NCI-H446 (cell line): ENCODE data around the gene PCGF3.

Source experiments
- DNase-seq, 2 experiments: peaks; one replicate each; lab custom pipeline; 2025; lab: John Stamatoyannopoulos, UW

Gene PCGF3

DNA sequence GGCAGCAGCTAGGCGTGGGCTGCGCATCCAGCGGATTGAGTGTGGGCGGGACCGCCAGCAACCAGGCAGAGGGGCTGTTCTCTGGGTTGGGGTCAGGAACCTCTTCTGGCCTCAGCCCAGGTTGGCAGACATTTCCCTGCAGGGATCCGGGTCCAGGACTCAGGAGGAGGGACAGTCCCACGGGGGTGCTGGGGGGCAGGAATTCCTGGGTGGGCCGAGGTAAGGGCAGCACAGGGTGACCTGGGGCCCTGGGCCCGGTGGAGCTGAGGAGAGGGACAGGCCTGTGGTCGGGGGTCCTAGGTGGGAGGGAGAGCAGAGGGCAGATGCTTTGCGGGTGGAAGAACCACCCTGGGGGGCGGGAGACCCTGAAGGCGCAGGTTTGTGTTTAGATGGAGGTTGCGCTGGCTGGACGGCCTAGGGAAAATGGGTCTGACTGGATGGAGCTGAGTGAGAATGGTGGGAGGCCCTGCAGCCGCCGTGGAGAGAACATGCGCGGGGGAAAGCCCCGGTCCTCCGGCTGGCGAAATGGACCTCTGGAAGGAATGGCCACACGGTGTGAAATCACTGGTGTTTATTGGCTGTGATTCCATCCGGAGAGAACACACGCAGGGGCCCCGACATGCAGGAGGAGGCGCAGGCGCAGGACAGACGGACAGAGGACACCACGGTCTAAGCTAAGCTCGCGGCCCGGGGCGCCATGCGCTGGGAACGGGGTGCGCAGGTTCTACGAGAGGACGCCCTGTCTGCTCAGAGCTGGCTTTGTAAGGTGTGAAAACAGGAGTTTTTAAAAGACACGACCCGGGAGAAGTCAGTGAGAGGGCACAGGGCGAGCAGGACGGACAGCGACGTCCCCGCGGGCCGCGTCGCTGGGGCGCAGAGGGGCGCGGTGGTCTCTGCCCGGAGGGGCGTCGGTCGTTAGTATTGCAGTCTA, 79.0 kb downstream of the PCGF3 start:
- no peak for DNase-seq

DNA sequence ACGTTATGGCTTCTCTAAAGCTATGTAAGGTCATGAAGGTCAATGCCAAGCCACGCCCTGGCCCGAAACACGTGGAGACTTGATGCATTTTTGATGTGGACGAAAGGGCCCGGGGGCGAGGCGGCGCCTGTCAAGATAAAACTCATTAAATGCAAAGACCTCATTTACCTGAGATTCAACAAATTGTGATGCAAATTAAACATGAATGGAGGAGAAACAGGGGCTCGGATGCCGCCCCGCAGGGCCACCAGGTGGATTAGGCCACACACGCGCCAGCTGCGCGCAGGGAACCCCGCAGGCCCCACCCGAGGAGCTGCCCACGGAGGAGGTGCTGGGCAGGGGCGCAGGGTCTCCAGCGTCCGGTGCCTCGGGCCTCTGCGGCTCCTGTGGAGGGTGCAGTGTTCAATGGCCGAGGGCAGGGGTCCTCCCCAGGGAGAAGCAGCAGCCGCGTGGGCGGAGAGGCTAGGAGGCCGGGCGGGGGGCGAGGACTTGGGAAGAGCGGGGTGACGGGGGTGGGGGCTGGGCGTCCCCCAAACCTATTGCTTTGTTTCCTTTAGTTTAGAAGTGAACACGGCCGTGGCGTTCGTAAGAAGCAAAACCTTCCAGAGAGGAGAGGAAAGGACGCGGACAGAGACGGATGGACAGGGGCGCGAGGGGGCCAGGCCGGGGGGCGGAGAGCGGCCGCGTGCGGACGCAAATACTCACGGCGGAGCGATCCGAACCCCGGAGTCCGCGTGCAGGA, 79.9 kb downstream of the PCGF3 start:
- no peak for DNase-seq

DNA sequence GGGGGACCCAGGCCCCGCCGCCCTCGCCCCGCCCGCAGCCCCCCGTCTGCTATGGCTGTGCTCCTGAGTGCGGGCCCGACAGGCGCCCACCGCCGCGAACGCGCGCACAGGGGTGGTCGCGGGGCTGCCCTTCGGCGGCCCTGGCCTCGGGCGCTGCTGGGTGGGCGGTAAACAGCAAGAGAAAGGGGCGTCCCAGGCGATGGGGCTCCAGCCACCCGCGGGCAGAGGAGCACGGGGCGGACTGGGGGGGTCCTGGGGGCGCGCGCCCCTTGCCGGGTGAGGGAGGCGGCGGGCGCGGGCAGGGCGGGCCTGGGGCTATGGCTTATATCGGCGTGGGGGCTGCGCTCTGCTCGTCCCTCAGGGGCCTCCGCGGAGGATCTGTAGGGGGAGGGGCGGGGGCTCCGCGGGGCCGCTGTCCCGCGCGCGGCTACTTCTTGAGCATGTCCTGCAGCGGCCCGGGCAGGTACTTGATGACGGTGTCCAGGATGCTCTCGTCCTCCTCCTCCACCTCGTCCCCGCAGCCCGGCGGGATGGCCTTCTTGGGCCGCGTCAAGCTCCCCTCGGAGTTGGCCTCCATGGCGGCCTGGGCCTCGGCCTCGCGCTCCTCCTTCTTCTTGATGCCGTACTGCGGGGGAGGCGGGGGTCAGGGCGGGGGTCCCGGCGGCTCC, 80.6 kb downstream of the PCGF3 start:
- DNase-seq, result no peak

DNA sequence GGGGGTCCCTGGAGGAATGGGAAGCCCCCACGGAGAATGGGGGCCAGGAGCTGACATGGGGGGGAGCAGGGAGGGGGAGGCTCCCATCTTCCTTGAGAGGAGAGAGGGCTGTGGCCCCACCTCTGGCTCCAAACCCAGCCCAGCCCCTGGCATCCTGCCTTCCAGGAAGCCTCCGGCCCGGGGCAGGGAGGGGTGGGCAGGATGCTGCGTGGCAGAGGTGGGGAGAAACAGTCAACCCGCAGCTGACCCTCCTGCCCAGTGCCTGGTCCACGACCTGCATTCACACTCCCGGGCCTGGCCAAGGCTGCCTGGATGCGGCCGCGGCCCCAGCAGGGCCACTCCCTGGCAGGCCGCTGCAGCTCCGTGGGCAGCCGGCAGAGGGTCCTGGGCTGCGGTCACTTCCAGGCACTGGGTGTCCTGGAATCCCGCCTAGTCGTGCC, 81.2 kb downstream of the PCGF3 start:
- no peak for DNase-seq

DNA sequence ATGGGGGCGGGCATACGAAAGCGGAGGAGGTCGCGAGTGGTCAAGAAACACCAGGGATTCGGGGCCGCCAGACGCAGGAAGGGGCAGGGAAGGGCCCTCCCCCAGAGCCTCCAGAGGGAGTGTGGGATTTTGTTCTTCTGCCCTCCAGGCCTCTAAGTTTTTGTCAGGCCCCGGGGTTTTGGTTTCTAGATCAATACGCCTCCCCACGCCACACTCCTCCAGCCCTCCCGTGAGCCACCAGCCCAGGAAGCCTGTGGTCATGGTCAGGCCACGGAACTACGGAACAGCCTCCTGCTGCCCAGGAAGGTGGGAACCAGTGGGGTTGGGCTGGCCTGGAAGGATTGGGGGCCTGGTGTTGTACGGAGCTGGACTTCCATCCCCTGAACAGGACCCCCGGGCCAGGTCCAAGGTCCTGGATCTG, 81.9 kb downstream of the PCGF3 start:
- DNase-seq, result no peak

DNA sequence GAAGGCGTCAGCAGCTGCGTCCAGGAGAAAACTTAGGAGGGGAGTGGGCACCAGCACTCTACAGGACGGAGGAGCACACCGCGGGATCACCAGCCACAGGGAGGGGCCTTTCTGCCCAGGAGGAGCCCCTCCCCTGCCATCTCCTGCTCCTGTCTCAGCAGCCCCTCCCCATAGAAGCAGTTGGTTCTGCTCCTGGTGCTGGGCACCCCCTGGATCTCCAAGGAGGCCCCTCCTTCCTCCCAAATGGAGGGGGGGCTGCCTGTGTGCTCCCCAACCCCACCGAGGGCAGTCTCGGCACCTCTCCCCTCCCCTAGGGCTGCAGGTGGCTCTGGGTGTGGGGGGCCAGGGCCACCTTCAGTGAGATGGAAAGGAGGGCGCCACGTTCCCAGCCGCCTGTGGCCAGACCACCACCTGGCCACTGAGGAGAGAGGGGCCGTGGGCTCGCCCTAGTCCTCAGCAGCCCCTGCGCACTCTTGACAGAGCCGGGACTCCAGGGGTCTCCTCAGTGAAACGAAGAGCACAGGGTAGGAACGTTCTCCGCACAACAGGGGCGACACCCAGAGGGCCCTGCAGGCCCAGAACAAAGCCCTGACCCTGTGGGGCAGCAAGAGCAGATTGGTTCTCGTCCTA, 82.5 kb downstream of the PCGF3 start:
- DNase-seq, result no peak

DNA sequence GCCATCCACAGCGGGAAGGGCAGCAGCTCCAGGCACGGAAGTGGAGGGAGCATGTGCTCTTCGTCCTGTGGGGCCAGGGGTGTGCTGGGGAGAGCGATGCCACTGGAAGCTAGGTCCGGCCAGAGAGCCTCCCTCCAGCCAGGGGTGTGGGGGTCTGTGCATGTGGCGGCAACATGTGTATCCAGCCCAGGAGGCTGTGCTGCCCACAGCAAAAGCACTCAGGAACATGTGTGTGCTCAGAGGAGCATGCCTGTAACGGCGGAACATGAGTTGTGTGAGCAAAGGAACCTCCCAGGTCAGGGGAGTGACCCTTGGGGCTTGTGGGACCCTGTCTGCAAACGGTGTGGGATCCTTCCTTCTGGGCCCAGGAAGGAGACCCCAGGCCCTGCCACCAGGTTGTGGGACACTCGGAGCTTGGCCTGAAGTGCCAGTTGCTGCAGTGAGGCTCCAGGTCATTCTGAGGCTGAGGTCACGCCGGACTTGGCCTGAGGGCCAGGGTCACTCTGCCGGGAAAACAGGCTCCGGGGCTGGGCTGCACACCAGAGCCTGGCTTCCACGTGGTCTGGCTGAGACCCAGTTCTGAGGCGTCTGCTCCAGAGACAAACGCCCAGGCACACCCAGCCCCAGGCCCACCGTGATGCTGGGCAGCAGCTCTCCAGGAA, 83.1 kb downstream of the PCGF3 start:
- no peak for DNase-seq

DNA sequence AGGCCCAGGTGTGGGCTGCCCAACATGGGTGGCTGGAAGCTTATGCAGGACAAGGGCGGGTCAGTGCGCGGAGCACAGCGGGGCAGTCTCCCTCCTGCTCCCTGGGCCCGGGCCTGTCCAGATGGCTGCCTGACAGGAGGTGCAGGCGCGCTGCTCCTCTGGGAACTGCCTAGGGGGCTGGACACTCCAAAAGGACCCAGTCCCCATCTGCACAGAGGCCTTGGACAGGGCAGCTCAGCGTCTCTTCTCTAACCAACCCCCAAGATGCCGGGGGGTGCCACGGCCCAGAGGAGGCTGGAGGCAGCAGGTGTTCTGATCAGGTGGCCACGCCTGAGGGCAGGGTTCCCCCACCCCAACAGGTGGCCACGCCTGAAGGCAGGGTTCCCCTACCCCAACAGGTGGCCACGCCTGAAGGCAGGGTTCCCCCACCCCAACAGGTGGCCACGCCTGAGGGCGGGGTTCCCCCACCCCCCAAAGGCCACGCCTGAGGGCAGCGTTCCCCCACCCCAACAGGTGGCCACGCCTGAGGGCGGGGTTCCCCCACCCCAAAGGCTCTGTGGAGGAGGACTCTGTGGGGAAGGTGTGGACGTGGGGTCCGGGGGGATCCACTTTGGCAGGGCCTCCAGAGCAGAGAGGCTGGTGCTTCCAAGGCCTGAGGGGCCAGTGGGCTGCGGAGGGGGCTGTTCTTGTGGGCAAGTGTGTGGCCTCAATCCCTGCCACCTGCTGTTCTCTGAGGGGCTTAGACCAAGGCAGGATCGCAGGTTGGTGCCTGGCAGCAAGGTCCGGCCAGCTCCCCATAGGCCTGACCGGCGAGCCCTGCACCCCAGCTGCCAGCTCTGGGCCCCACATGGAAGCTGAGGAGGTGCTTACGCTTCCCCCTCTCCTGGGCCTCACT, 84.2 kb downstream of the PCGF3 start:
- no peak for DNase-seq

DNA sequence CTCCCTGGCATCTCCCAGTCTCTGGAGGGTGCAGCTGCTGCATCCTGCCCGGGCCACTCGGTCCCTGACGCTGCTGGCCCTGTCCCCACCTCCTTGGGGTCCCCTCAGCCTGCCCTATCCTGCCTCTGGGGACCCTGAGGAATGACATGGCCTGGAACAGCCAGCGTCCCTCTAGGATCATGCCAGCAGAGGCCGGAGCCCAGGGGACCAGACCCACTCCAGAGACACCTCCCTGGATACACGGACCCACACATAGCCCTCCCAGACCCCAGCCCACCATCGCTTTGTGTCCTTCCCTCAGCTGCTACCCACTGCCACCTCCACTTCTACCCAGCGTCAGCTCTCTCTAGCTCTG, 84.8 kb downstream of the PCGF3 start:
- no peak for DNase-seq

DNA sequence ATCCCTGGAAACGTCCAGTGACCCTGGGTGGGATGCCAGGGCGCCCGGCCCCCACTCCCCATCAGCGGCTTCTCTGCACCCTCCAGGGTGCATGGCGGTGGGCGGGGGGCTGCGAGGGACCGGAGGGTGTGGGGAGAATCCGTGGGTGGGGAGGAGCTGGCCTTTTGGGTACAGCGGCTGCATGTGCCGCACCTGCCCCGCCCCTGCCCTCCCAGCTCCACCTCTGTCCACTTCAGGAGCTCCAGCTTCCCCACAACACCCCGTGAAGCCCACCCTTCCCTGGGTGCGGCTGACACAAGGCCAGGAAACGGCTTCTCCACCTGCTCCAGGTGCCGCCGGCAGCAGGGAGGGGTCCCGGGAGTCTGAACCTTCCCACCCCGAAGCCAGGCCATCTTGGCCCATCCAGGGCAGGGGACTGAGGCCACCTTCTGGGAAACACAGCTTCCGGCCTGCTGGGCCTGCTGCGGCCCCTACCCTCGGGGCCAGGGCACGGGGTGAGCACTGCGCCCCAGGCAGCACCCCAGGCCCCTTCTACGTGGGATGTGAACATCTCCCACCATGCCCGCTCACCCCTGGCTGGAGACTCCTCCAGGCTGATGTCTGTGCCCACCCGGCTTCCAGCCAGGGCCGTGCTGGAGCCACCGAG, 85.7 kb downstream of the PCGF3 start:
- no peak for DNase-seq

DNA sequence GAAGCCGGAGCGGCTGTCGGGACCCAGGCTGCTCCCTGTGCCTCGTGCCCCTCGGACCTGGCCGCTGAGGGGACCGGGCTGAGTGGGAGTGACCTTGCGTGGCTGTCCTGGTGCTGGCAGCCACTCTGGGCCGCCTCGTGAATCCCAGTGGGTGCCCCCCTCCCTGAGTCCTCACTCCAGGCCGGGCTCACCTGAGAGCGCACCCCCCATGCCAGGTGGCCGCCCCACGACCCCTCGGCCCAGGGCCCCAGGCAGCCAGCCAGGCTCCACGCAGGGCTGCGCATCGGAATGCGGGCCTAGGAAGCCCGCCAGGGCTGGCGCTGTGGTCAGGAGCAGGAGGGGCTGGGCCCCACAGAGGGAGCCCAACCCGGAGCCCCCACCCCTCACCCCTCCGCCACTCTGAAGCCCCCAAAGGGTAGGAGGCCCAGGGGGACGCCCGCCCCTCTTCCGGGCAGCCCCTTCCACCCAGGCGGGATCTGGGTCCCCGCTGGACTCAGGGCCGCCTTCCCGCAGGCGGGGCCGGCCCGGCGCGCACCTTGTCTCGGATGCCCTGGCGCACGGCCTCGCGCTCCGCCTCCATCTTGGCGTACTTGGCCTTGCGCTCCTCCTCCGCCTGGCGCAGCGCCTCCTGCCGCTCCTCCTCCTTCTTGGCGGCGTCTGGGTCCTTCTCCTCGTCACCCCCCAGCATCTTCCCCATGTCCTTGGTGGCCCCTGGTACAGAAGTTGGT, 86.4 kb downstream of the PCGF3 start:
- DNase-seq, result no peak

DNA sequence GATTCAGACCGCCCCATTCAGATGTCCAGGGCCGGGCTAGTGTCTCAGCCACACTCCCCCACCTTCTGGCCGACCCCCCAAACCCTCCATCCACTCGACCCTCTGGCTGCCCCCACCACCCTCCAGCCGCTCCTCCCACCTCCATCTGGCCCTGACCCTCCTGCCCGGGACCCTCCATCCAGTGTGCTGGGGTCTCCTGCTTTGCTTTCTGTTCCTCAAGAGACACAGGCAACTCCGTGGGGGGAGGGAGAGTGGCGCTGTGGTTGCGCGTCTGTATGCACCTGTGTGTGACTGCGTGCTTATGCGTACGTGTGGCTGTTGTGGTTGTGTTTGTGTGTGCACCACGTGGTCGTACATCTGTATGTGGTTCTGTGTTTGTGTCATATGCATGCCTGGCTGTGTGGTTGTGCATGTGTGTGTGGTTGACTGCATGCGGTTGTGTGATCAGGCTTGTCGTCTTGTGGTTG, 87.0 kb downstream of the PCGF3 start:
- no peak for DNase-seq

DNA sequence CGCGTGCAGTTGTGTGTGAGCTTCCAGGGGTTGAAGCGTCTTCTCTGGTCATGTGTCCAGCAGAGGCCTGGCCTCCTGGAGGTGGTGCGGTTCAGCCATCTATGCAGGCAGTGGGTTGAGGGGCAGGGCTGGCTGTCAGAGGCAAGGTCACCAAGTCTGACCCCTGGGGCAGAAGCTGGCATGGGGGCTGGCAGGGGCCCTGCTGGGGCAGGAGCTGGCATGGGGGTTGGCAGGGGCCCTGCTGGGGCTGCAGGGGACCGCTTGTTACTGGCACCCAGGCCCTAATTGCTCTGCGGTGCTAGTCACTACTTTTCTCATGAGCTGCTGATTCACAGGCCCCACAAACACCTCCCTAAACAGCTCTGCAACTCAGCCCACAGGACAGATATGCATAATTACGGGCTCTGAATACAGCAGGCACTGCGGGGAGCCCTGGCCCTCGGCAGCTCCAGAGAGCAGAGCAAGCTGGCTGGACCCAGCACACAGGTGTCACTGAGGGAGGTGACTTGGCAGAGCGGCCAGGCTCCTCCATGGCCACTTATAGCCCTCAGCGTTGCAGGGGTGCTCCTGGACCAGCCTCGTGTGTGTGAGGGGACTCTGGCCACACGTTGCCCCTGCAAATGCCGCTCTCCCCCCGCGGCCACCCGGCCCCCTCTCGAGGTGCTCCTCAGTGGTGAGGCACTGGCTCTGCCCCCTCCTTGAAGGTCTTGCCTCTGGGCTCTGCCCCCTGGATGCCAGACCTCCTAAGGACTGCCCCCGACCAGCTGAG, 87.6 kb downstream of the PCGF3 start:
- DNase-seq, result no peak

DNA sequence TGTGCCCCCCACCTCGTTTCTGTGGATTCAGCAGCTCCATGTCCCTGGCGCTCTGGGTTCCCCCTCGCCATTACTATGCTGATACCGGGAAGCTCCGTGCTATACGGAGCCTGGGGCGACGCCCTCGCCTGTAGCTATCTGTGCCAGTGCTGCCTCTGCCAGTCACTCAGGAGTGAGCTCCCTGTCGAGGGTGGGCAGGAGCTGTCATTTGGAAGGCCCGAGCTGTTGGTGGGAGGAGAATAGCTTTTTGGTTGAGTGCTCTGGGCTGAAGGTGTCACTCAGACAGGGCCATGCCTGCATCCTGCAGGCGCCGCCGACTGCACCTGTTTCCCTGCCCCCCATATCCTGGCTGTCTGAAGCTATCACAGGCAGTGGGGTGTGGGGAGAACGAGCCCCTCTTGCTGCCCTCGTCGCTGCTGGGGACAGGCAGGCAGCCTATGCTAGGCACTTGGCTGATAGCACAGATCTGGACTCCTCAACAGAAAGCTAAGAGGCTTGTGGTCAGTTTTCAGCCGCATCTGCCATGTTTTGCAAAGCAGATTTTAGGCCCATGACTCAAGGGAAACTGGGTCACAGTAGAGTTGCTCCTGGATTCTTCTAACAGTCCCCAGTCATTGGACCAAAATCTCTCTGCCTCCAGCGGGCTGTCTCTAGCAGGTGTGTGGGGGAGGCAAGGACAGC, 88.4 kb downstream of the PCGF3 start:
- no peak for DNase-seq

DNA sequence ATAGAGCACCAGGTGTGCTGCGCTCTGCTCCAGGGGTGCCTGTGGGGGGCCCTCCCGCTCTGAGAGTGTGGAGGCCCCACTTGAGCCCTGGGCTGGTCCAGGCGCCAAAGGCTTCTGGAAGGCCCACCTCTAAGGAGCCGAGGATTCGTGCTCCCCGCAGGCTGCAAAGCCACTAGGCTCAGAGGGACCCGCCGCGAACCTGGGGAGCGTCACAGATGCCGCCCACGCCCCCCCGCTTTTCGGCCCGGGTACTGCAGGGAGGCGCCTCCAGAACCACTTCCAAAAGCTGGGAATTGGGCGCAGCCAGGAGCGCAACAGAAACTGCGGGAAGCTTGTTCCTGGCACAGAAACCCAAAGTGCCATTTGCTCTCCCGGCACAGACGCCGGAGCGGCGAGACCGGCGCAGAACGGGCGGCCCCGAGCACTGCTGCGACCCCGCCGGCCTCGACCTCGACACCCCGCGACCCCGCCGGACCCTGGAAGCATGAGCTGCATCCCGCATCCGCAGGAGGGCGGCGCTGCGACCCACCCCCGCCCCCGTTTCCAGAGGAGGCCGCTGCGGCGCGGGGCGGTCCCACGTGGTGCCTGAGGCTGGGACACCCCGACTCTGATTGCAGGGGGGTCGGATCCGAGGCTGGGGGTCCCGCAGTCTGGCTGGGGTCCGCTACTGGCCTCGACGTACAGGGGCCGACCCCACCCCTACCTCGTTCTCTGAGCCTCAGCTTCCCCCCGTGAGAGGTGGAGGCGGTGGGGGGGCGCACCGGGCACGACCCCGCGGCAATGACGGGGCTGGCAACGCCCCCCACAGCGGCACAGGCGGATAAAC, 89.5 kb downstream of the PCGF3 start:
- no peak for DNase-seq

DNA sequence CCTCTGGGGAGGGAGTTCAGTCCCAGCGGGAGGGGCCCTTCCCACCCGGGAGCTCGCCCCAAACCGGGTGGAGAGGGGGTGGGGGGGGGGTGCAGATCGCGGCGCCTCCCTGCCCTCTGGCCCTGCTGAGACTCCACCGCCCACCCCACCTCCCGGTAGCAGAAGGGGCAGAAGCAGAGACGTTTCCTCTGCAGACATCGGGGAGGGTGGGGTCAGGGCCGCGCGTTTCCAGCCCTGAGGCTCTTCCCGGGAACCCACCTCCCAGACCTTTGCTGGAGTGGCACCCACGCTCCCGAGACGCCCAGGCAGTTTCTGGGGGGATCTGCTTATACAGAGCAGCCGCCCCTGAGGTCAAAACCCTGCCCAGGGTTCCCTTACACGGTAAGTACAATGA, 90.1 kb downstream of the PCGF3 start:
- DNase-seq, result no peak

DNA sequence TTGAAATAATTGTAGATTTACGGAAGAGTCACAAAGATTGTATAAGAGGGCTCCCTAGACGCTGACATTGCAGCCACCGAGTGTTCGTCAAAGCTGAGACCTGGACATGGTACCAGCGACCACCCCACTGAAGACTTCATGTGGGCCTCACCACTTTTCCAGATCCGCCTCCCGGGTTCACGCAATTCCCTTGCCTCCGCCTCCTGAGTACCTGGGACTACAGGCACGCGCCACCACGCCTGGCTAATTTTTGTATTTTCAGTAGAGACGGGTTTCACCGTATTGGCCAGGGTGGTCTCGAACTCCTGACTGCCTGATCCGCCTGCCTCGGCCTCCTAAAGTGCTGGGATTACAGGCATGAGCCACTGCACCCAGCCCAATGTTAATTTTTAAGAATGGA, 90.6 kb downstream of the PCGF3 start:
- DNase-seq, result no peak
